H1 (cell line): Measurements from ENCODE around the gene PCDHA7. TPM values are rescaled to one million over a fixed set of nuclear protein-coding genes. Genes with fewer than 3 reads are reported as not detected.

Experiments used
- CTCF ChIA-PET: fragments of 300-600 bp; sonication (Branson Sonifier 250); formaldehyde crosslinking; loops from one replicate; lab custom pipeline; 2021; ENCODE audit not compliant: partially characterized antibody; lab: Charles Lee
- POLR2A ChIA-PET: fragments of 300-600 bp; sonication (Branson Sonifier 250); formaldehyde crosslinking; loops from one replicate; lab custom pipeline; 2021; ENCODE audit warnings: inconsistent platforms; ENCODE audit not compliant: partially characterized antibody; lab: Charles Lee
- DNase-seq, 2 experiments: peaks; one replicate each; pipeline versions ENCODE4 v3.0.0 to v3.0.0-alpha.2; 2010 to 2022; ENCODE audit warnings: low spot score in 2 of 2, low read depth in 1 of 2, mixed read lengths in 1 of 2
- FAIRE-seq: peaks from 2 replicates; lab custom pipeline; 2011; peaks lifted over from hg19 to GRCh38; lab: Jason Lieb, UNC
- H2AFZ ChIP-seq: 2 replicates; pipeline ENCODE4 v1.8.1; 2012; ENCODE audit warnings: low read length, inconsistent platforms
- H2AK5ac ChIP-seq: 2 replicates; pipeline ENCODE4 v1.6.1; 2013; ENCODE audit warnings: low read depth, low read length
- H2BK120ac ChIP-seq: replicated peaks from 2 replicates; pipeline ENCODE3; 2013; ENCODE audit warnings: low read depth, low read length, inconsistent platforms
- H2BK12ac ChIP-seq: 2 replicates; pipeline ENCODE4 v1.6.1; 2013; ENCODE audit warnings: low read depth, low read length
- H2BK15ac ChIP-seq: 2 replicates; pipeline ENCODE4 v1.6.1; 2013; ENCODE audit warnings: low read length
- H2BK20ac ChIP-seq: 2 replicates; pipeline ENCODE4 v1.6.1; 2013; ENCODE audit warnings: low read length
- H2BK5ac ChIP-seq: 2 replicates; pipeline ENCODE4 v1.6.1; 2013; ENCODE audit warnings: low read depth, low read length
- H3K14ac ChIP-seq: 2 replicates; pipeline ENCODE4 v1.6.1; 2013; ENCODE audit warnings: inconsistent platforms; ENCODE audit not compliant: insufficient read length
- H3K18ac ChIP-seq: 2 replicates; pipeline ENCODE4 v1.6.1; 2013; ENCODE audit warnings: low read length; ENCODE audit errors: extremely low read depth
- H3K23ac ChIP-seq: 2 replicates; pipeline ENCODE4 v1.6.1; 2013; ENCODE audit warnings: inconsistent platforms; ENCODE audit not compliant: insufficient read length
- H3K23me2 ChIP-seq: 2 replicates; pipeline ENCODE4 v1.6.1; 2013; ENCODE audit warnings: low read depth, low read length
- H3K27ac ChIP-seq: 2 replicates; pipeline ENCODE4 v1.6.1; 2011; ENCODE audit warnings: low read depth, low read length, inconsistent platforms
- H3K27me3 ChIP-seq, 4 experiments: replicated peaks in 1 of 4; 1 replicate in 1 of 4; 2 replicates in 3 of 4; pipeline versions ENCODE4 v1.6.1 to v1.8.1; 2011 to 2013; ENCODE audit warnings: low read length in 3 of 4, mild to moderate bottlenecking in 3 of 4, inconsistent platforms in 2 of 4, mixed read lengths in 2 of 4, moderate library complexity in 1 of 4; ENCODE audit not compliant: control insufficient read depth in 3 of 4, insufficient read depth in 3 of 4; ENCODE audit errors: extremely low read depth in 1 of 4
- H3K36me3 ChIP-seq, 4 experiments: 2 replicates each; pipeline versions ENCODE4 v1.6.1 to v1.8.1; 2011 to 2013; ENCODE audit warnings: mild to moderate bottlenecking in 4 of 4, low read length in 3 of 4, moderate library complexity in 2 of 4, control low read depth in 1 of 4, inconsistent platforms in 1 of 4; ENCODE audit not compliant: insufficient read depth in 4 of 4, control insufficient read depth in 2 of 4
- H3K4ac ChIP-seq: replicated peaks from 2 replicates; pipeline ENCODE3; 2013; ENCODE audit warnings: low read length, low read depth, mixed read lengths, inconsistent platforms; ENCODE audit not compliant: insufficient read length
- H3K4me1 ChIP-seq, 4 experiments: replicated peaks in 1 of 4; 1 replicate in 1 of 4; 2 replicates in 3 of 4; pipeline versions ENCODE4 v1.6.1 to v1.8.1; 2011 to 2013; ENCODE audit warnings: low read length in 3 of 4, inconsistent platforms in 2 of 4, mixed read lengths in 1 of 4; ENCODE audit not compliant: insufficient read depth in 4 of 4, control insufficient read depth in 3 of 4
- H3K4me2 ChIP-seq, 2 experiments: 2 replicates each; pipeline versions ENCODE4 v1.6.1 to v1.8.1; 2011 to 2013; ENCODE audit warnings: low read depth in 2 of 2, low read length in 2 of 2, control low read depth in 1 of 2, inconsistent platforms in 1 of 2, mild to moderate bottlenecking in 1 of 2; ENCODE audit not compliant: insufficient read depth in 1 of 2
- H3K4me3 ChIP-seq, 4 experiments: fragments of 200-600, 300-600 bp in 1 of 4; sonication (generic), shearing (Covaris generic), sonication (Bioruptor Twin) in 1 of 4; 2 replicates each; pipeline versions ENCODE4 v1.5.1 to v1.8.1; 2011 to 2016; ENCODE audit warnings: low read length in 4 of 4, low read depth in 3 of 4, control low read depth in 2 of 4, inconsistent platforms in 2 of 4, mild to moderate bottlenecking in 2 of 4, mixed read lengths in 1 of 4, moderate library complexity in 1 of 4; ENCODE audit not compliant: insufficient read depth in 2 of 4; ENCODE audit errors: extremely low read depth in 1 of 4
- H3K56ac ChIP-seq: replicated peaks from 2 replicates; pipeline ENCODE3; 2013; ENCODE audit warnings: low read depth, mild to moderate bottlenecking, mixed read lengths, low read length, inconsistent platforms; ENCODE audit not compliant: insufficient read length
- H3K79me1 ChIP-seq: 2 replicates; pipeline ENCODE4 v1.6.1; 2013; ENCODE audit warnings: low read depth, low read length, control low read depth
- H3K79me2 ChIP-seq, 2 experiments: 2 replicates each; pipeline versions ENCODE4 v1.6.1 to v1.8.1; 2012 to 2013; ENCODE audit warnings: low read length in 2 of 2, mild to moderate bottlenecking in 2 of 2, inconsistent platforms in 1 of 2; ENCODE audit not compliant: insufficient read depth in 2 of 2, control insufficient read depth in 1 of 2
- H3K9ac ChIP-seq, 4 experiments: replicated peaks in 1 of 4; 1 replicate in 1 of 4; 2 replicates in 3 of 4; pipeline versions ENCODE4 v1.6.1 to v1.8.1; 2011 to 2013; ENCODE audit warnings: low read depth in 3 of 4, low read length in 3 of 4, control low read depth in 2 of 4, mild to moderate bottlenecking in 2 of 4, moderate library complexity in 2 of 4, inconsistent platforms in 1 of 4; ENCODE audit errors: extremely low read depth in 1 of 4
- H3K9me3 ChIP-seq, 2 experiments: 2 replicates each; pipeline versions ENCODE4 v1.6.1 to v1.8.1; 2012 to 2013; ENCODE audit warnings: mild to moderate bottlenecking in 2 of 2, moderate library complexity in 2 of 2, control low read depth in 1 of 2, inconsistent platforms in 1 of 2, low read depth in 1 of 2, low read length in 1 of 2, mixed read lengths in 1 of 2; ENCODE audit not compliant: insufficient read depth in 2 of 2
- H4K20me1 ChIP-seq, 2 experiments: replicated peaks in 1 of 2; 2 replicates each; pipeline versions ENCODE3 to v1.8.1; 2011 to 2013; ENCODE audit warnings: inconsistent platforms in 2 of 2, low read length in 2 of 2, mild to moderate bottlenecking in 1 of 2; ENCODE audit not compliant: insufficient read depth in 2 of 2, control insufficient read depth in 1 of 2
- H4K5ac ChIP-seq: 2 replicates; pipeline ENCODE4 v1.6.1; 2013; ENCODE audit warnings: low read length, low read depth, mixed read lengths, inconsistent platforms; ENCODE audit not compliant: insufficient read length
- H4K8ac ChIP-seq: 2 replicates; pipeline ENCODE4 v1.8.0; 2013; ENCODE audit warnings: mild to moderate bottlenecking, moderate library complexity, low read length, inconsistent platforms; ENCODE audit not compliant: insufficient read depth; ENCODE audit errors: extremely low read depth
- H4K91ac ChIP-seq: replicated peaks from 2 replicates; pipeline ENCODE3; 2013; ENCODE audit warnings: low read length, mixed read lengths, inconsistent platforms; ENCODE audit not compliant: insufficient read length
- ATF3 ChIP-seq: IDR thresholded peaks from 2 replicates; pipeline ENCODE4 v1.6.1; 2011; ENCODE audit warnings: low read depth, mild to moderate bottlenecking, low read length; ENCODE audit not compliant: insufficient read depth
- BRCA1 ChIP-seq: IDR thresholded peaks from 2 replicates; pipeline ENCODE4 v1.6.1; 2012; ENCODE audit warnings: low read depth, low read length, improper control_type of control experiment
- HDAC2 ChIP-seq, 2 experiments: fragments of 300-600 bp in 1 of 2; sonication (generic) in 1 of 2; IDR thresholded peaks; 2 replicates each; pipeline ENCODE4 v1.6.1; 2011 to 2012; ENCODE audit warnings: low read depth in 2 of 2, low read length in 2 of 2, mild to moderate bottlenecking in 2 of 2, moderate library complexity in 2 of 2, borderline replicate concordance in 1 of 2, inconsistent platforms in 1 of 2
- MAFK ChIP-seq: IDR thresholded peaks from 2 replicates; pipeline ENCODE4 v1.6.1; 2012; ENCODE audit warnings: low read depth, mild to moderate bottlenecking, improper control_type of control experiment, low read length
- POLR2AphosphoS5 ChIP-seq: IDR thresholded peaks from 2 replicates; pipeline ENCODE4 v1.6.1; 2011; ENCODE audit warnings: low read depth, low read length
- POU5F1 ChIP-seq: IDR thresholded peaks from 2 replicates; pipeline ENCODE4 v1.6.1; 2011; ENCODE audit warnings: low read depth, mild to moderate bottlenecking, low read length, moderate library complexity
- RFX5 ChIP-seq: IDR thresholded peaks from 2 replicates; pipeline ENCODE4 v1.6.1; 2011; ENCODE audit warnings: low read depth, low read length, improper control_type of control experiment, borderline replicate concordance
- SIX5 ChIP-seq: IDR thresholded peaks from 2 replicates; pipeline ENCODE4 v1.6.1; 2011; ENCODE audit warnings: mild to moderate bottlenecking, low read depth, low read length
- SP2 ChIP-seq: IDR thresholded peaks from 2 replicates; pipeline ENCODE4 v1.6.1; 2012; ENCODE audit warnings: mild to moderate bottlenecking, low read length, inconsistent platforms
- SP4 ChIP-seq: IDR thresholded peaks from 2 replicates; pipeline ENCODE4 v1.6.1; 2012; ENCODE audit warnings: low read length, inconsistent platforms
- WGBS, 2 experiments: shearing (Covaris generic) in 1 of 2; methylation state at CpG; one replicate each; pipeline versions ENCODE4 v1.1.6 to v1.1.7; 2013 to 2015; ENCODE audit warnings: low lambda C conversion rate in 2 of 2, mixed read lengths in 2 of 2, inconsistent platforms in 1 of 2, low coverage in 1 of 2, missing lambda C conversion rate in 1 of 2; ENCODE audit not compliant: insufficient replicate concordance in 2 of 2, insufficient coverage in 1 of 2, insufficient read length in 1 of 2; ENCODE audit errors: extremely low coverage in 1 of 2, missing lambda C conversion rate in 1 of 2; 5-methylcytosine and 5-hydroxymethylcytosine counted together
- polyA plus RNA-seq, 7 experiments: library from polyadenylated mRNA; depleted of rRNA in 3 of 7; stranded (reverse) in 5 of 7; unstranded in 2 of 7; fragments of >200 nt in 5 of 7; fragments of 200-250 nt in 2 of 7; gene quantifications; 1 replicate in 5 of 7; 2 replicates in 1 of 7; 4 replicates in 1 of 7; pipeline versions ENCODE4 v1.2.1 to v1.2.3, GENCODE V29; 2011 to 2013; ENCODE audit warnings: missing spikeins in 2 of 7, mixed read lengths in 2 of 7
- total RNA-seq: library from RNA; stranded (reverse); fragmentation: NEBNext Ultra II Directional; extraction: Animal tissue kit (Norgen Biotek cat#: 25700); gene quantifications from 2 replicates; pipeline ENCODE4 v1.2.1, GENCODE V29; 2021

The PCDHA7 gene
- total and polyA plus RNA-seq, 2 of the 8 experiments (the other 6 are each of a cell fraction or from before 2014, with no cell fraction given): 0.86 to 1.6 TPM

GRCh38 chr5:140875085-140876065, 41.3 kb downstream of the PCDHA7 start, which contains the start of gene PCDHA12:
Gene PCDHA12, plus strand, starts transcription at chr5:140875308. Its CDS starts 165 bp downstream, at chr5:140875473.
- no peak within 1 kb of the TSS for H4K8ac ChIP-seq
- POLR2A ChIA-PET: interaction anchor here (0.7 to 3.6 kb wide), 8 partner anchors 19 to 177 kb away, joined by 3 to 32 read pairs (median 4); partner anchors contain the start of genes PCDHA10, PCDHA6, PCDHAC1 and PCDHAC2
- H3K9me3 ChIP-seq: peaks cover 0 to 9% of the 10 kb centered on the region in 2 experiments; a peak in 1 of 4 replicates
- CTCF ChIA-PET: interaction anchor here (0.6 to 9.3 kb wide), 59 partner anchors 10 to 481 kb away, joined by 3 to 141 read pairs (median 4); partner anchors contain the start of genes PCDHA10, PCDHA4, PCDHA8 and PCDHAC1
- no peak within 1 kb of the TSS for H2BK20ac ChIP-seq
- H3K14ac ChIP-seq: no peak within 1 kb of the TSS
- no peak within 1 kb of the TSS for H4K91ac ChIP-seq
- H3K79me2 ChIP-seq: peaks cover 0 to 19% of the 10 kb centered on the region in 2 experiments; a peak in 2 of 4 replicates
- peak within 1 kb of the TSS; percentile 26 to 33 for H3K4me2 ChIP-seq
- H2BK15ac ChIP-seq: no peak within 1 kb of the TSS
- no peaks in the 10 kb centered on the region for H3K79me1 ChIP-seq
- no peak within 1 kb of the TSS for H2BK120ac ChIP-seq
- H3K18ac ChIP-seq: no peak within 1 kb of the TSS; the same call in 1 of the 2 replicates
- H3K56ac ChIP-seq: no peak within 1 kb of the TSS
- DNase-seq: no peak
- H3K27me3 ChIP-seq: no peaks in the 10 kb centered on the region
- peaks cover 0 to 3% of the 10 kb centered on the region in 2 experiments for H4K20me1 ChIP-seq
- H3K23me2 ChIP-seq: no peaks in the 10 kb centered on the region
- peaks cover 0 to 20% (median 0%) of the 10 kb centered on the region in 4 experiments; a peak in 3 of 8 replicates for H3K36me3 ChIP-seq
- no peaks in the 10 kb centered on the region; a peak in 2 of 7 replicates for H3K4me1 ChIP-seq
- no peak within 1 kb of the TSS for H3K4ac ChIP-seq
- peak within 1 kb of the TSS; percentile 42 to 65 (median 53); a peak in 6 of 7 replicates for H3K9ac ChIP-seq
- no peak within 1 kb of the TSS for H2BK5ac ChIP-seq
- H4K5ac ChIP-seq: no peak within 1 kb of the TSS
- H2BK12ac ChIP-seq: no peak within 1 kb of the TSS
- H3K27ac ChIP-seq: no peak within 1 kb of the TSS
- no peak within 1 kb of the TSS for H2AFZ ChIP-seq
- no peak within 1 kb of the TSS for H2AK5ac ChIP-seq
- H3K4me3 ChIP-seq: peak within 1 kb of the TSS; percentile 55 to 67 (median 65)
- 24% methylated on average over 45 of the region's 47 CpGs; no CpG with 5 or more reads in 1 of the 2 experiments for WGBS, 2 experiments
- FAIRE-seq: peak; percentile 76
- no peak within 1 kb of the TSS for H3K23ac ChIP-seq
- TF ChIP-seq HDAC2 (IDR thresholded peaks at IDR 0.05; ENCODE audit: borderline replicate concordance in 1 of 2, low read depth in 2 of 2, low read length in 2 of 2) (no peak), MAFK (no peak), SP4 (no peak), POU5F1 (no peak), SP2 (no peak), BRCA1 (no peak), RFX5 (no peak), ATF3 (no peak), POLR2AphosphoS5 (no peak), SIX5 (no peak)
